Measurements from ENCODE around the gene CD248.

GRCh38 chr11:66284526-66285078 lies 32.2 kb downstream of the CD248 start:
- TF ChIP-seq POLR2A (IDR thresholded peaks at IDR 0.05) (no peak), CTCF (IDR thresholded peaks at IDR 0.05) (no peak), EP300 (IDR thresholded peaks at IDR 0.05) (no peak)
